OCI-LY7 (cell line): ENCODE results near the gene TMEM72. TPM values are rescaled to one million over a fixed set of nuclear protein-coding genes. Genes with fewer than 3 reads are reported as not detected.

Experiments
- BruUV-seq: library from RNA; stranded (reverse); fragments of 400-500 nt; replicated peaks from 2 replicates; lab custom pipeline; 2021; lab: Mats Ljungman, UMichigan
- CTCF ChIA-PET: fragments of 300-600 bp; sonication (Branson Sonifier 250); formaldehyde crosslinking; loops from one replicate; lab custom pipeline; 2022; ENCODE audit warnings: antibody characterized with exemption; ENCODE audit not compliant: unreplicated experiment; lab: Charles Lee
- POLR2A ChIA-PET: fragments of 300-600 bp; sonication (Branson Sonifier 250); formaldehyde crosslinking; loops from one replicate; lab custom pipeline; 2022; ENCODE audit warnings: antibody characterized with exemption; lab: Charles Lee
- DNase-seq: peaks from one replicate; pipeline ENCODE4 v3.0.0-alpha.2; 2015; ENCODE audit warnings: low spot score
- H2AFZ ChIP-seq: fragments of 200-600 bp; sonication (generic), shearing (Covaris generic); 2 replicates; pipeline ENCODE4 v1.6.1; 2014; ENCODE audit warnings: mild to moderate bottlenecking, antibody characterized with exemption, low read length, moderate library complexity
- H3K27ac ChIP-seq: fragments of 200-600 bp; sonication (generic); 2 replicates; pipeline ENCODE4 v1.5.1; 2014; ENCODE audit warnings: mixed run types, low read depth, mild to moderate bottlenecking, moderate library complexity, low read length, inconsistent platforms; ENCODE audit not compliant: poor library complexity, severe bottlenecking
- H3K36me3 ChIP-seq: fragments of 200-600 bp; sonication (generic); 2 replicates; pipeline ENCODE4 v1.6.1; 2014; ENCODE audit warnings: mild to moderate bottlenecking, antibody characterized with exemption, low read length, moderate library complexity, mixed read lengths; ENCODE audit not compliant: insufficient read depth
- H3K4me1 ChIP-seq: fragments of 200-600 bp; sonication (generic); 2 replicates; pipeline ENCODE4 v1.5.1; 2014; ENCODE audit warnings: mild to moderate bottlenecking, low read length; ENCODE audit not compliant: insufficient read depth, poor library complexity, severe bottlenecking
- H3K4me2 ChIP-seq: fragments of 200-600 bp; sonication (generic); 2 replicates; pipeline ENCODE4 v1.6.1; 2014; ENCODE audit warnings: mild to moderate bottlenecking, low read length
- H3K4me3 ChIP-seq: fragments of 200-600 bp; sonication (generic); 2 replicates; pipeline ENCODE4 v1.5.1; 2014; ENCODE audit warnings: mild to moderate bottlenecking, low read depth, low read length; ENCODE audit not compliant: poor library complexity, severe bottlenecking
- H3K79me2 ChIP-seq: fragments of 200-600 bp; sonication (generic); 2 replicates; pipeline ENCODE4 v1.6.1; 2016; ENCODE audit warnings: low read depth, mild to moderate bottlenecking, low read length, moderate library complexity, mixed read lengths; ENCODE audit not compliant: insufficient read depth
- H3K9me2 ChIP-seq: fragments of 200-600 bp; sonication (generic); 2 replicates; pipeline ENCODE4 v1.6.1; 2016; ENCODE audit warnings: mild to moderate bottlenecking, low read length, mixed read lengths; ENCODE audit not compliant: insufficient read depth
- H3K9me3 ChIP-seq: fragments of 200-600 bp; sonication (generic); 2 replicates; pipeline ENCODE4 v1.6.1; 2014; ENCODE audit warnings: mild to moderate bottlenecking, mixed run types, low read length, mixed read lengths
- H4K20me1 ChIP-seq: fragments of 200-600 bp; sonication (generic); 2 replicates; pipeline ENCODE4 v1.6.1; 2014; ENCODE audit warnings: mild to moderate bottlenecking, antibody characterized with exemption, low read length, moderate library complexity, mixed read lengths; ENCODE audit not compliant: insufficient read depth
- CTCF ChIP-seq: fragments of 200-600 bp; sonication (generic); conservative IDR thresholded peaks from 2 replicates; pipeline ENCODE4 v1.5.1; 2014; ENCODE audit warnings: mild to moderate bottlenecking, antibody characterized with exemption, low read length, moderate library complexity, mixed read lengths
- EZH2phosphoT487 ChIP-seq: fragments of 200-600 bp; sonication (generic); IDR thresholded peaks from 2 replicates; pipeline ENCODE4 v1.6.1; 2018; ENCODE audit warnings: low read depth, borderline replicate concordance, mild to moderate bottlenecking, mixed run types, antibody characterized with exemption, low read length, moderate library complexity, mixed read lengths
- intact Hi-C: fragments of 100-400 bp; cut with micrococcal nuclease; formaldehyde crosslinking; loops from one replicate; pipeline ENCODE4 v1.10.0; 2022; ENCODE audit not compliant: unreplicated experiment
- total RNA-seq, 2 experiments: library from RNA; depleted of rRNA in 1 of 2; stranded (reverse); fragments of >200 nt in 1 of 2; shearing (Covaris generic) in 1 of 2; gene quantifications; 2 replicates each; pipeline ENCODE4 v1.2.3, GENCODE V29; 2014 to 2022

TMEM72 gene
- total RNA-seq, 2 experiments from 2014 or later = not detected

GRCh38 chr10:44931621-44932516 is 20.7 kb downstream of the TMEM72 start:
- ChIA-PET POLR2A (interaction anchor here (0.6 to 1.7 kb wide), 4 partner anchors 32 to 657 kb away, joined by 3 to 9 read pairs (median 3); no protein-coding TSS in a partner anchor), CTCF (interaction anchor here (0.7 to 1.1 kb wide), 3 partner anchors 27 to 76 kb away, joined by 3 read pairs; no protein-coding TSS in a partner anchor)
- H3K79me2 ChIP-seq = no peaks in the 10 kb centered on the region
- intact Hi-C loops = loop anchor here (1.0 kb wide), 1 partner anchor 43 kb away; no protein-coding TSS in a partner anchor
- no peak overlapping the region for H3K4me2 ChIP-seq
- BruUV-seq = no TSS peak
- H4K20me1 ChIP-seq = no peaks in the 10 kb centered on the region
- H3K4me1 ChIP-seq = no peaks in the 10 kb centered on the region
- DNase-seq = no peak
- no peaks in the 10 kb centered on the region for H3K9me3 ChIP-seq
- no peaks in the 10 kb centered on the region for H3K9me2 ChIP-seq
- no peak overlapping the region for H2AFZ ChIP-seq
- TF ChIP-seq EZH2phosphoT487 (no peak), CTCF (no peak)
- H3K4me3 ChIP-seq = no peak overlapping the region
- H3K36me3 ChIP-seq = no peaks in the 10 kb centered on the region
- no peak overlapping the region for H3K27ac ChIP-seq

- POLR2A ChIA-PET = interaction anchor here (0.6 to 1.7 kb wide), 5 partner anchors 31 to 656 kb away, joined by 3 to 9 read pairs (median 3); no protein-coding TSS in a partner anchor
- Histone ChIP-seq H2AFZ (no peak overlapping the region; the same call in 1 of the 2 replicates), H3K36me3 (no peaks in the 10 kb centered on the region), H3K79me2 (no peaks in the 10 kb centered on the region), H3K4me2 (no peak overlapping the region), H4K20me1 (no peaks in the 10 kb centered on the region), H3K4me3 (no peak overlapping the region), H3K27ac (no peak overlapping the region), H3K4me1 (no peaks in the 10 kb centered on the region), H3K9me2 (no peaks in the 10 kb centered on the region), H3K9me3 (no peaks in the 10 kb centered on the region)
- CTCF ChIA-PET = interaction anchor here (0.7 to 1.1 kb wide), 6 partner anchors 12 to 75 kb away, joined by 3 to 5 read pairs (median 3); no protein-coding TSS in a partner anchor
- BruUV-seq = no TSS peak
- intact Hi-C loops = loop anchor here (1.0 kb wide), 1 partner anchor 43 kb away; no protein-coding TSS in a partner anchor
- TF ChIP-seq CTCF = peak; percentile 94
- TF ChIP-seq EZH2phosphoT487 = no peak
- peak; percentile 90 for DNase-seq
Observed at GRCh38 chr10:44932517-44933450, 21.6 kb downstream of the TMEM72 start.
